8988T (cell line): ENCODE measurements around the gene ARMH3.

Experiments used
- DNase-seq: peaks from one replicate; pipeline ENCODE4 v3.0.0; 2011

ARMH3 gene

DNA sequence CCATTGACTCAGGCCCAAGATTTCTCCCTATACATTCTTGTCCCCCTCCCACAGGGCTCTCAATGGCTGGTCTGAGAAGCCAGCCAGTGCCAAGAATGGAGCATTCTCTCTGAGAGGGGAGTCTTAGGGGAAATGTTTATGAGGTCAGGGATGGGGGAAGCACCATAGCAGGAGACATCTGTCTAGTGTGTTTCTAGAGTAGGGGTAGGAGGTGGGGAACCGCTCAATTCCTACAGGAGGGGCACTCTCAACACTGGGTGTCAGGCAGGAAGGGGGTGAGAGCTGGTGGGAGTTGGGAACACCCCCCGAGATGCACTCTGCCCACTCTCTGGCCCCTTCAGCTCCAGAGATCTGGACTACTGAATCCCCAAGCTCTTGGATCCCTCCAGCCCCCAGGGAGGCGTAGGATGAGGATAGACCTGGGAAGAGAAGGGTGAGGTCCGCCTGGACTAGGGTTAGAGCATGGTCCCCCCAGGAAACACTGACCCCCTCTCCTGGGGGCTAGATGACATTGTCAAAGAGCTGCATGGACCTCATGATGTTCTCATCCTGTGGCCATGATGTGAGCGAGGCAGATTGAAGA is 229.0 kb downstream of the ARMH3 start:
- DNase-seq, result no peak

DNA sequence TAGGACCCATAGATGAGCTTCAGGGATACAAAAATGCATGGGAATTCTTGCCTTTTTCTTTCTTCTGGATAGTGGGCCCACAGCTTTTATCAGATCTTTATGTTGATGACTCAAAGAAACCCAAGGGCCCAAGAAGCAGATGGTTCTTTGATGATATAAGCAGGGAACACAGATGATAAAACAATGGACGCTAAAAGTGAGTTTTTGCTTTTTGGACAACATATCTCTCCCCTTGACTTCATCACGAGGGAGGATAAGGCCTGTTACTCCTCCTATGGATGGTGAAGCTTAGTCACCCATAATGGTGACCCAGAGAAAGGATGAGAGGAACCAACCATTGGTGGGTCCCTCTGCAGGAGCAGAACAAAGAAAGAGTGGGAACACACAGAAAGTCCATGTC is 231.2 kb downstream of the ARMH3 start:
- no peak for DNase-seq

DNA sequence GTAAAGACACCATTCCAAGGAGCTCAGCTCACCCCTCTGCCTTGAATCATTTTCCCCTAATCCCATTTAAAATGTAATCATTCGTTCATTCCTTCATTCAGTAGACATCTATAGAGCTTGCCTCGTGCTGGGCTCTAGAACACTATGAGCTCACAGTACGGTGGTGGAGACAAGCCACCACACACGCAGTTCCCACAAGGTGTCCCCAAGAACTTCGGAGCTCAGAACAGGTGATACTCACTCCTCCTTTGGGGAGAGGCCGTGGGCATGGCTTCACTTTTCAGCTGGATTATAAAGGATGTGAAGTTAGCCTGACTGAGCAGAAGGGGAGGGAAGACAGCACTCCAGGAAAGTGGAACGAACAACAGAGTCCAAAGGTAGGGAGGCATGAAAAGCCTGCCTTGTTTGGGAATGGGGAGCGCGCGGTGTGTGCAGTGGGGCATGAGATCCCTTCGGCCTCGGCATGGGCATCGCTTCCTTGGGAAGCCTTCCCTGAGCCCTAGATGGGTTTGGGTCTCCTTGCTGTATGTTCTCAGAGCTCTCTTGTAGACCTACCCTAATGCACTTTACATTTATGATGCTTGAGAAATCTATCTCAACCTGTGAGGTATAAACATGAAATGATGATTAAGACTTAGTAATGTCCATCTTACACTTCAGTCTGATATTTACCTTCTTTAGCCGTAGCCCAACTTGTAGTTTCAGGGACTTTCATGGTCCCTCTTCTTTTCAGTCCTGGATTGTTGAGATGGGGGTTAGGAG is 236.9 kb downstream of the ARMH3 start:
- no peak for DNase-seq

DNA sequence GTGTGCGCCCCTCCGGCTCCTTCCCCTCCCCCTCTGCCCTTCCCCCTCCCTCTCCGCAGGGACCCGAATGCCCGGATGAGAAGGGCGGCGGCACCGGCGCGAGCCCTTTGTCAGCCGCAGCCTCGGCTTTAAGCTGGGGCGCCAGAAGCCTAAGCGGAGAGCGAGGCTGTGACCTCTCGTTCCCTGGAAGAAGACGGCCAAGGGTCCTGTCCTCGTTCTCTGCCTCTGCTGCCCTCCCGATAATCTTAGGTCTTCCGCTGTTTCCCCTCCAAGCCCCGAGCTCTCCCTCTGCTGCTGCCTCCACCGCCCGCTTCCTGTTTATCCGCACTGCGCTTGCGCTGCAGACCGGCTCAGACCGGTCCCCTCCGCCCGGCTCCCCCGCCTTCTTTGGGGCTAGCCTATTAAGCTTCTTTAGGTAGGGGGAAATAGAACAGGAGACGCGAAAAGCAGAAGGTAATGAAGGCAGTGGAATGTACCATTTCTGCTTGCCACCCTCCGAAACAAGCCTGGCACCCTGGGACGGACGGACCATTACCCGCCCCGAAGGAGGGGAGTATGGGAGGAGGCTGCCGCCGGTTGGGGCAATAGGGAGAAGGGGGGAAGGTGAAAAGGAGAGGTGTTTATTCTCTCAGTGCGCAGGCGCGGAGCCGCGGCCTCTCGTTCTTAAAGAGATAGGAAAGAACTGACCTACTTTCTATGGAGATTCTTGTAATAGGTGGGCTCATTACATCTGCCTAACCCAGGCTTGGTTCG is 237.7 kb downstream of the ARMH3 start, which contains the start of gene OGA:
TSS of gene OGA (minus strand) at position 326 of the 753 bp plus-strand sequence. CDS start 422 bp downstream, outside the sequence.
- DNase-seq, result peak; percentile 77

DNA sequence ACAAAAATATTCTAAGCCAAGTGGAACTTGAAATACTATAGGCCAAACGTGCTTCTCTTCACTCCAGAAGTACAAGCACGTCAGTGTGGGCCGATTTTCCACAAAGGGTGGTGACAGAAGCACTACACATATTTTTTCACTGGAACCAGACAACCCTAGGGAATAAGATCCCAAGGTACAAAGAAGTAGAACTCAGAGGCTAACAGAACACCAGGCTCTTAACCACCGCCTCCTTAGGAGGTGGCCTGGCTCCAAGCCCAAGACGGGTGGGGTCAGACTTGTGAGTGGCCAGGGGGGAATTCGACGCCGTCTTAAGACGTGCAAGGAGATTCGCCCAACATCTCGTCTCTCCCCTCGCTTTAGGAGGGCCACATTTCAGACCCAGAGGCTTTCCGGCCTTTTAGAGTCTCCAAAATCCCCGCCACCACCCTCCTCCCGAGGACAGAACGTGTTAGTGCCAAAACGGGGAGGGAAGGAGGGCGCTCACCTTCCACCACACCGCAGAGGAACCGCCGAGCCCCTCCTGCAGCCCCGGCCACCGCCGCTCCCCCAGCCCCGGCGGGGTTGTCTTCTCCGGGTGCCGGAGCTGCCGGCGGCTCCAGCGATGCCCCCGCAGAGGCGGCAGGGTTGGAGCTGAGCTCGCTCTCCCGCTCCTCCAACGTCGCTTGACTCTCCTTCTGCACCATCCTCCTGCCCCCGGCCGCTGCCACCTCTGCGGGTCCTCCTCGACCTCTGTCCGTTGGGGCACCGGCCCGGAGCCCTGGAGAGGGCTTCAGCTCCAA is 238.4 kb downstream of the ARMH3 start:
- DNase-seq, result no peak

DNA sequence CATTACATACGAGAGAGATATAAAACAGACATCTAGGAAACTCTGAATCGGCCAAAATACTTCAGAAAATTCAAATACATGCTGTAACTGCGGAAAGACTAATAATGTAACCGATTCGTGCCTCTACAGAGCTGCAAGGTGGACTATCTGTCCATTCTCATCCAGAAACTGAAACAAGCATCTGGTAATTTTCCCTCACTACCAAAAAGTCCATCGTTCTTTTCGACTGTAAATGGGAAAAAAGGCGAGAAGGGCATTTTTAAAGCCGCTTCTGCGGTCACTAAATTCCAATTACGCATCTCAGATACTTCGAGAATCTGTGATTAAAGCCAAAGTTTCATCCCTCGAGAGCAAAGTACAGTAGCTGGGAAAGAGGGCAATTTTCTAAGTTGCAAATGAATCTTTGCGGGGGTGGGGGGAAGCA is 239.0 kb downstream of the ARMH3 start:
- no peak for DNase-seq

DNA sequence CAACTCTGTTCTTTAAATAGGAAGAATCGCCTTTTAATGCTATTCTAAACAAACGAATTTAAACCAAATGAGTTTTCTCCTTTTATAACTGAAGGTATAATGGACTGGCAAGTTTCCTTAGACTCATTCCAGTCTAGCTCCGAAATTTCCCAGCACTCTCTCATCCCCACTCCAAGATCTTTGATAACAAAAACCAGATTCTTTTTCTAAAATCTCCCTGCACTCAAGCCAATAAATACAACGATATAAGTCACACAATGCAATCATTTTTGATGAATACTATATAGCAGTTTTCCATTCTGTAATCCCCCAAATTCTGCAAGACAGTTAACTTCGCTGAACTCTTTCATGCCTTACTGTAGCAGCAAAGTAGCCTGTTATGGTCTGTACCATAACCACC is 239.6 kb downstream of the ARMH3 start:
- DNase-seq, result no peak

DNA sequence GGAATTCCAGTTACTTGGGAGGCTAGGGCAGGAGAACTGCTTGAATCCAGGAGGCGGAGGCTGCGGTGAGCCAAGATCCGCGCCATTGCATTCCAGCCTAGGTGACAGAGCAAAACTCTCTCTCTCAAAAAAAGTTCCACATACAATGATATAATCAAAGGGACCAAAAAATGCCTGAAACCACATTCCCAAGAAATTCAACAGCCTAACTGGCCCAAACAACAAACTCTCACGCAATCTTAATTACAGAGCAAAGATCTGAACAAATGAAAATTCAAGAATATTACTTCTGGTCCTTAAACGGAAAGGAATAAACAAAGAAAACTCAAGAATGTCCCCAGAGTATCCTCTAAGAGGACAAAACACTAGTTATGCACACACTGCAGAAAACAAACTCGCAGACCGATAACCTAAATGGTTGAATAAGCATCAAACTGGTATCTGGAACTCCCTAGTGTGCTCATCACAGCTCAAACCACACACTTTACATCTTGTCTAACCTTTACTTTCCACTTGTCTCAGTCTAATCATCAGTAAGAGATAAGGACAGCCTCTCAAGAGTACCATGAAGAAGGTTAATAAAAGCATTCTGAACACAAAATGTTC is 241.4 kb downstream of the ARMH3 start:
- DNase-seq, result no peak

DNA sequence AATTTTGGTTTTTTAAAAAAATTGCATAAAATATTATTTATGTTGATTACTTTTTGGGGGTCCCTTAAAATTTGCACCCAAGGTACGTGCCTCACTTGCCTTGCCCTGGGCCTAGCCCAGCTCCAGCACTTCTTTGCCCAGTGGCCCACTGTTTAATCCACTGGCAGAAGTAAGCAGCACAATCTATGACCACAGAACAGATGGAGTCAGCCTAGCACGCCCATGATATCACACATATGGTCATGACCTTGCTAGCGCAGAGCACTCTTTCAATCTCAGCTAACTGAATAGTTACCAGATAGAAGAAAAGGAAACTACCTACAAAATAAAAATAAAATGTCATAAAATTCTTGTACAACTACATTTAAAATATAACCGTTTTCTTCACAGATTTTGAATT is 243.4 kb downstream of the ARMH3 start:
- DNase-seq, result no peak

DNA sequence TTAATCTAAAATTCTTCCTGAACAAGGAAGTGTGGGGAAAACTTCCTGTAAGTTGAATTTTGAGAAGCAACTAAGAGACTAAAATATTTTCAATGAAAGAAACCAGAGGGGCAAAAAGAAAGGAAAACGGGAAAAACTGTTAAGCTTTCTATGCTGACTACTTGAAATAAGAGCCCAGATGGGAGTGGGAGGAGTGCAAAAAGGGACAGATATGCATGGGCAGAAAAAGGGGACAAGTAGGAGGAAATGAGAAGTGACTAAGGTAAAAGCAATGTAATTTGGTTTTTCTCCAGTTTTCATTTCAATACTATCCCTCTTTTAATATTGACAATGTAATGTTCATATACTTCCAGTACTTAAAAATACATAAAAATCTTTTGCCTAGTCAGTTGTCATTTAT is 248.8 kb downstream of the ARMH3 start:
- DNase-seq, result no peak

DNA sequence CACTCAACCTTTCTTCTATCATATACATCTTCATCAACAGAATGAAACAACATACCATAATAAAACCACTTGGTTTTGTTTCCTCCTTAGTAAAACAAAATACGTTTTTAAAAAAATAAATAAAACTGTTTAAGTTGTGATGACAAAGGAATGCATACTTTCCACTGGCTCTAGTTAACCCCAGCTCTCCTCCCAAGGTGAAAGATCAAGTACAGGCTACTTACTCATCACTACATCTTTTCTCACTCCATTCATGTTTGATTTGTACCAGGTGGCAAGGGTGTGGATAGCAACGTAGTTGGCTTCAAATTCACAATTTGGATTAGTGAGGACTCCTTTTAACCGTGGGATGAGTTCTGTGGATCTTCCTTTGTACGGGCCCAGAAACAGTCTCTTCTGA is 252.5 kb downstream of the ARMH3 start:
- no peak for DNase-seq

DNA sequence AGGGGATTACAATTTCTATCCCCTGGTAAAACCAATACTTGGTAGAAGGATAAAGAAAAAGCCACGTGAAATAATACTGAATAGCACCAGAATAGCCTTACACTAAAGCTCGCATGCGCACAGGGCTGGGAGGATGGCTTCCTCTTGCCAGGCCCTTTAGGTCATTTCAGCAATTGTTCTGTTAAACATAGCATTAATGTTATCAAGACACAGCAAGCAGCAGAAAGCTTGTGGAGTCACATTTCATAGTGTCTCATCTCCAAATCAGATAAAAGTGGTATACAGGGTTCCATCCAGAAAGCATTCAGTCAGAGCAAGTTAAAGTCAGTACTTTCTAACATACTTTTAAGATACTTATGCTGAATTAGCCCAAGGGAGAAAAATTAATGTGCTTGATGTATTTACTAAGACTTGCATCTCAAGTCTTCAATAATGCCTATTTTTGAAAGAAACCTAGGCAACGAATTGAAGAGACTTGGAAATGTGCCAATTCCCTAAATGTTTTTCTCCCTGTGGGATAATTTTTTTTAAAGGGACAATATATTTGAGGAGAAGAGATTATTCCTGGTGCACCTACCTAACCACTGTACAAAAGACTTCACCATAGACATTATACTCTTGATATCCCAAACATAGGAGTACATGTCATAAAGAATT is 258.4 kb downstream of the ARMH3 start:
- no peak for DNase-seq
